ENCODE data around the gene GKAP1.
"Not testable (repeated sequence)": the region's sequence is repeated elsewhere in the genome, so short reads cannot be mapped to it uniquely, and the experiment has no call there.

GKAP1 gene

GRCh38 chr9:83728591-83729368 is 88.8 kb downstream of the GKAP1 start:
- not testable (repeated sequence) for DNase-seq (ENCODE audit: low read depth in 2 of 2)

- DNase-seq (ENCODE audit: low read depth in 2 of 2) = no peak
Measured at GRCh38 chr9:83724436-83724835, 93.1 kb downstream of the GKAP1 start.

GRCh38 chr9:83722726-83723495 is 94.7 kb downstream of the GKAP1 start:
- no peak for DNase-seq (ENCODE audit: low read depth in 2 of 2)

GRCh38 chr9:83721509-83721908 is 96.1 kb downstream of the GKAP1 start:
- no peak for DNase-seq (ENCODE audit: low read depth in 2 of 2)

GRCh38 chr9:83715794-83716193 is 101.8 kb downstream of the GKAP1 start:
- no peak for DNase-seq (ENCODE audit: low read depth in 2 of 2)

- DNase-seq (ENCODE audit: low read depth in 2 of 2) = no peak
Measured at GRCh38 chr9:83715221-83715620, 102.3 kb downstream of the GKAP1 start.

- no peak for DNase-seq (ENCODE audit: low read depth in 2 of 2)
Measured at GRCh38 chr9:83714329-83714728, 103.2 kb downstream of the GKAP1 start.

- DNase-seq (ENCODE audit: low read depth in 2 of 2) = peak; percentile 26 to 46
Measured at GRCh38 chr9:83708515-83709158, 108.9 kb downstream of the GKAP1 start.

GRCh38 chr9:83707768-83708514 is 109.6 kb downstream of the GKAP1 start, which contains the start of gene UBQLN1:
Gene UBQLN1, minus strand, starts transcription at chr9:83707958. Its CDS starts 279 bp downstream, at chr9:83707679.
- peak; percentile 81 to 86 for DNase-seq (ENCODE audit: low read depth in 2 of 2)

- DNase-seq (ENCODE audit: low read depth in 2 of 2) = peak; percentile 62 to 65
Measured at GRCh38 chr9:83707518-83707767, 110.1 kb downstream of the GKAP1 start.

- peak; percentile 62 to 71 for DNase-seq (ENCODE audit: low read depth in 2 of 2)
Measured at GRCh38 chr9:83706676-83707517, 110.7 kb downstream of the GKAP1 start.

GRCh38 chr9:83705219-83705651 is 112.3 kb downstream of the GKAP1 start:
- DNase-seq (ENCODE audit: low read depth in 2 of 2) = peak in 1 of 2 donors; percentile 5

GRCh38 chr9:83701769-83702168 is 115.8 kb downstream of the GKAP1 start:
- no peak for DNase-seq (ENCODE audit: low read depth in 2 of 2)

GRCh38 chr9:83701286-83701685 is 116.3 kb downstream of the GKAP1 start:
- DNase-seq (ENCODE audit: low read depth in 2 of 2) = no peak

GRCh38 chr9:83699615-83700014 is 118.0 kb downstream of the GKAP1 start:
- no peak for DNase-seq (ENCODE audit: low read depth in 2 of 2)

GRCh38 chr9:83698976-83699585 is 118.5 kb downstream of the GKAP1 start:
- DNase-seq (ENCODE audit: low read depth in 2 of 2) = no peak

- DNase-seq (ENCODE audit: low read depth in 2 of 2) = no peak
Measured at GRCh38 chr9:83691492-83691891, 126.1 kb downstream of the GKAP1 start.

All from stimulated activated CD8-positive, alpha-beta memory T cell treated with anti-CD3 and anti-CD28 coated beads, Interleukin-2, amount 100 ng/mL, for 48 hours (primary cell).